Prostate gland (tissue), 2 donors: Measurements from ENCODE around the gene SV2B. TPM values are rescaled to one million over a fixed set of nuclear protein-coding genes. Genes with fewer than 3 reads are reported as not detected.

Experiments
- DNase-seq: peaks from one replicate; pipeline ENCODE4 v3.0.0-alpha.2; 2019; ENCODE audit warnings: low spot score
- H3K27ac ChIP-seq, 2 donors: fragments of 200-600 bp; sonication (generic); 2 replicates each; pipeline ENCODE4 v1.5.1; 2017 to 2019
- H3K27me3 ChIP-seq: fragments of 200-600 bp; sonication (generic); replicated peaks from 2 replicates; pipeline ENCODE4 v1.5.1; 2019; ENCODE audit not compliant: insufficient read depth
- H3K36me3 ChIP-seq, 2 donors: fragments of 200-600 bp; sonication (generic); 1 replicate in 1 of 2; 2 replicates in 1 of 2; pipeline versions ENCODE4 v1.5.1 to v1.8.1; 2017 to 2019
- H3K4me1 ChIP-seq: fragments of 200-600 bp; sonication (generic); replicated peaks from 2 replicates; pipeline ENCODE4 v1.5.1; 2019
- H3K4me3 ChIP-seq, 2 donors: fragments of 200-600 bp; sonication (generic); 2 replicates each; pipeline ENCODE4 v1.5.1; 2017 to 2019
- H3K9me3 ChIP-seq: fragments of 200-600 bp; sonication (generic); 2 replicates; pipeline ENCODE4 v1.5.1; 2017
- CTCF ChIP-seq, 4 experiments: fragments of 200-600 bp in 2 of 4; fragments of 450-650 bp in 2 of 4; sonication (generic) in 2 of 4; IDR thresholded peaks; 1 replicate in 3 of 4; 2 replicates in 1 of 4; pipeline ENCODE4 v1.5.1; 2016 to 2019; ENCODE audit warnings: antibody characterized with exemption in 4 of 4, mild to moderate bottlenecking in 2 of 4, moderate library complexity in 2 of 4
- POLR2A ChIP-seq: fragments of 450-650 bp; IDR thresholded peaks from one replicate; pipeline ENCODE4 v1.6.1; 2016; ENCODE audit warnings: antibody characterized with exemption, mild to moderate bottlenecking
- POLR2AphosphoS5 ChIP-seq: sonication (generic); formaldehyde crosslinking; IDR thresholded peaks from one replicate; pipeline ENCODE4 v1.6.1; 2017; ENCODE audit warnings: antibody characterized with exemption
- WGBS: methylation state at CpG from one replicate; pipeline ENCODE4 v1.1.5; 2018; 5-methylcytosine and 5-hydroxymethylcytosine counted together
- intact Hi-C: fragments of 100-400 bp; cut with DNase I; formaldehyde crosslinking; loops from one replicate; pipeline ENCODE4 v1.14.2; 2022
- total RNA-seq, 2 donors: library from RNA; depleted of rRNA; stranded (reverse); fragments of >200 nt; gene quantifications; one replicate each; pipeline ENCODE4 v1.1.0, GENCODE V29; 2016

SV2B gene
- total RNA-seq, 2 donors from 2014 or later: 2.3 to 5.4 TPM

GRCh38 chr15:91222052-91222451 is 122.0 kb downstream of the SV2B start:
- Histone ChIP-seq H3K36me3 (no peaks in the 10 kb centered on the region), H3K9me3 (no peaks in the 10 kb centered on the region), H3K27me3 (no peaks in the 10 kb centered on the region), H3K4me3 (no peak overlapping the region), H3K4me1 (no peaks in the 10 kb centered on the region), H3K27ac (no peak overlapping the region)
- intact Hi-C loops: no loop called here
- TF ChIP-seq POLR2AphosphoS5: no peak
- no peak for TF ChIP-seq POLR2A
- TF ChIP-seq CTCF (IDR thresholded peaks at IDR 0.05): no peak
- no peak for DNase-seq
- 88% methylated on average over 8 of the region's 8 CpGs for WGBS

- Histone ChIP-seq H3K27ac (no peak overlapping the region), H3K4me1 (no peaks in the 10 kb centered on the region), H3K27me3 (no peaks in the 10 kb centered on the region), H3K9me3 (no peaks in the 10 kb centered on the region), H3K36me3 (no peaks in the 10 kb centered on the region), H3K4me3 (no peak overlapping the region)
- 71% methylated on average over 3 of the region's 3 CpGs for WGBS
- DNase-seq: no peak
- intact Hi-C loops: no loop called here
- no peak for TF ChIP-seq POLR2AphosphoS5
- TF ChIP-seq POLR2A: no peak
- no peak for TF ChIP-seq CTCF (IDR thresholded peaks at IDR 0.05)
Measured at GRCh38 chr15:91223863-91224262, 123.8 kb downstream of the SV2B start.

GRCh38 chr15:91224755-91225380 is 124.8 kb downstream of the SV2B start:
- Histone ChIP-seq H3K4me3 (no peak overlapping the region), H3K4me1 (no peaks in the 10 kb centered on the region), H3K27me3 (no peaks in the 10 kb centered on the region), H3K36me3 (no peaks in the 10 kb centered on the region), H3K9me3 (no peaks in the 10 kb centered on the region), H3K27ac (no peak overlapping the region)
- 66% methylated on average over 7 of the region's 7 CpGs for WGBS
- DNase-seq: peak; percentile 29
- intact Hi-C loops: no loop called here
- TF ChIP-seq POLR2AphosphoS5 (no peak), CTCF (IDR thresholded peaks at IDR 0.05) (peak in 3 of 4 experiments; percentile 61 to 74 (median 70))

- intact Hi-C loops: no loop called here
Measured at GRCh38 chr15:91225741-91226140, 125.7 kb downstream of the SV2B start.

More at GRCh38 chr15:91225741-91226140, 125.7 kb downstream of the SV2B start:
- DNase-seq: no peak
- H3K4me3 ChIP-seq: no peak overlapping the region
- H3K27ac ChIP-seq: no peak overlapping the region
- H3K27me3 ChIP-seq: no peaks in the 10 kb centered on the region
- 62% methylated on average over 5 of the region's 5 CpGs for WGBS
- H3K9me3 ChIP-seq: no peaks in the 10 kb centered on the region
- no peaks in the 10 kb centered on the region for H3K4me1 ChIP-seq
- no peaks in the 10 kb centered on the region for H3K36me3 ChIP-seq
- TF ChIP-seq POLR2AphosphoS5 (no peak), POLR2A (no peak), CTCF (IDR thresholded peaks at IDR 0.05) (no peak)
